ENCODE data around the gene SHB.

The SHB gene

GRCh38 chr9:37986771-37987258 is 82.2 kb downstream of the SHB start:
- DNase-seq (ENCODE audit: low spot score in 2 of 2) (no peak), ATAC-seq (ENCODE audit: low read depth) (no peak)
- peaks cover 4% of the 10 kb centered on the region for H3K27me3 Mint-ChIP-seq
- no peak overlapping the region for H3K27ac Mint-ChIP-seq
- H3K9me3 Mint-ChIP-seq, result no peaks in the 10 kb centered on the region
- H3K4me3 Mint-ChIP-seq, result no peak overlapping the region
- H3K36me3 Mint-ChIP-seq, result no peaks in the 10 kb centered on the region
- H3K4me1 Mint-ChIP-seq, result no peaks in the 10 kb centered on the region

DNA sequence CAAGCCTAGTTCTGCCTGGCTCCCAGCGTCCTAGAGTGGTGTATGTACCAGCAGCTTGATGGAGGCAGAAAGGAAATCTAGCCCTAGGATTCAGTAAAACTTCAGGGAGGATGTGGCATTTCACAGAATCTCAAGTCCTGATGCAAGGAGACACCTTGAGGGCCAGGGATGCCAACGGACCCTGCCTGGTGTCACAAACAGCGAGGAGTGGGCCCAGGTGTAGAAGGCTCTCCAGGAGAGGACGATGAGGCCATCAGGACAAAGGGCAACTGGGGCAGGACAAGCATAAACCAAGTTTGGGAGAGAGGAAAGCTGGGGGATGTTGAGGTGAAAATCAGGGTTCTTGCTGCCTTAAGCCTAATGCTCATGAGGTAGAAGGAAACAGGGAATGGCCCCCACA is 83.0 kb downstream of the SHB start:
- Mint-ChIP-seq H3K4me3 (no peak overlapping the region), H3K4me1 (no peaks in the 10 kb centered on the region), H3K27ac (no peak overlapping the region), H3K27me3 (peaks cover 4% of the 10 kb centered on the region), H3K36me3 (no peaks in the 10 kb centered on the region), H3K9me3 (no peaks in the 10 kb centered on the region)
- no peak for DNase-seq (ENCODE audit: low spot score in 2 of 2)
- no peak for ATAC-seq (ENCODE audit: low read depth)

DNA sequence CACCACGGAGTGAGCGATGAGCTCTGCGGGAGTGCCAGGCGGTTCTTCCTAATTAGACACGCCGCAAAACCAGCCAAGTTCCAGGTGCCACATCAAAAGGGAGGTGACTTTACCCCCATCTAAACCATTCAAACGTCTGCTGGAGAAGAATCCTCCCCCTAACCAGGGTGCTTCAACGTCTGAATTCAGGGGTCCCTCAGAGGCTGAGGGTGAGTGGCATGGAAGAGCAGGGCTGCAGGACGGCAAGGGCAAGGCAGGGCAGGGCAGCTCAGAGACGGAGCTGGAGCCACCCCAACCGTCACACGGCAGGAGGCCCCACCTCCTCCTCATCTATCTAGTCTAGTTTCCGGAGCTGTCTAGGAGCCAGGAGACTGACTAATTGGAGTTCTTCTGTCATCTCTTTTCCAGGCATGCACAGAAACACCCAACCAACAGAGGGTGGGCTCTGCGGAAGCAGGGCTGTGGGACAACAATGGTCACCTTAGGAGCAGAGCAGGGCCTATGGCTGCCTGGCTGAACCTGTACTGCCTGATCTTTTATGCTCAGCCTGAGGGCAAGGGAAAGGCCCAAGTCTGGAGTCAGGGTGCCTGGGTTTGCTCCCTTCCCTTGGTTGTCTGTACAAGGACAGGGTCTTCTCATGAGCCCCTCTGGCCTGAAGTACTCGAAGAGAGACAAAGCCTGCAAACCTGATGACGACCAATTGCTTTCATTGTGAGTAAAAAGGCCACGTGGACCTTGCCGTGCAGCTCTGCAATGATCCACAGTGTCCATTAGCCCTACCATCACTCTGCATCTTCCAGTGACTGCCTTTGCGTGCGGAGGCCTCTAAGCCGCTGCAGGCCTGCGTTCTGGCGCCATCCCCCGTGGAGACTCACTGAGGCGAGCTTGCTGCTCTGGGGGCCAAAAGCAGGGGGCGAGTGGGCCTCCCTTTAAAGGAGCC is 84.1 kb downstream of the SHB start:
- Mint-ChIP-seq H3K27ac (no peak overlapping the region), H3K4me3 (no peak overlapping the region), H3K4me1 (no peaks in the 10 kb centered on the region), H3K36me3 (no peaks in the 10 kb centered on the region), H3K27me3 (peaks cover 4% of the 10 kb centered on the region), H3K9me3 (no peaks in the 10 kb centered on the region)
- DNase-seq (ENCODE audit: low spot score in 2 of 2) (no peak), ATAC-seq (ENCODE audit: low read depth) (no peak)

DNA sequence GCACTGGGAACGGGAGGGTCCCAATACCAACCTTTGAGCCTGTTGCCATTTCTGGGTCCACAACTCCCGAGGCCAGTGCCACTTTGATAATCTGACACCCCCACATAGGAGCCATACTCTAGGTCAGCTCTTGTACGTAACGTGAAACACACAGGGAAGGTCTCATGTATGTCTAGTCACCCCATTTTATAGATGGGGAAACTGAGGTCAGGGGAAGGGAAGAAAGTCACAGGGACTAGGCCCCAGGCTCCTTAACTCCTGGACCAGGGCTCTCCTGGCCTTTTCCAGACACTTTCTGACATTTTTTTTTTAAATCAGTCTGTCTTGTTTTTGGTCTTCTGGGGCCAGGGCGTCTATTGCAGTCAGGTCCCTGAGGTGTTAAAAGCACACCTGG is 84.8 kb downstream of the SHB start:
- Mint-ChIP-seq H3K27ac (no peak overlapping the region), H3K36me3 (no peaks in the 10 kb centered on the region), H3K4me1 (no peaks in the 10 kb centered on the region), H3K27me3 (peaks cover 4% of the 10 kb centered on the region), H3K9me3 (no peaks in the 10 kb centered on the region), H3K4me3 (no peak overlapping the region)
- no peak for DNase-seq (ENCODE audit: low spot score in 2 of 2)
- no peak for ATAC-seq (ENCODE audit: low read depth)

- DNase-seq (ENCODE audit: low spot score in 2 of 2), result no peak
- H3K4me3 Mint-ChIP-seq, result no peak overlapping the region
- no peaks in the 10 kb centered on the region for H3K9me3 Mint-ChIP-seq
- peaks cover 2% of the 10 kb centered on the region for H3K27me3 Mint-ChIP-seq
- no peak overlapping the region for H3K27ac Mint-ChIP-seq
- no peaks in the 10 kb centered on the region for H3K36me3 Mint-ChIP-seq
- no peak for ATAC-seq (ENCODE audit: low read depth)
- H3K4me1 Mint-ChIP-seq, result no peaks in the 10 kb centered on the region
Observed at GRCh38 chr9:37983381-37984067, 85.5 kb downstream of the SHB start.

- no peak for DNase-seq (ENCODE audit: low spot score in 2 of 2)
Observed at GRCh38 chr9:37979844-37980243, 89.2 kb downstream of the SHB start.

GRCh38 chr9:37978983-37979382 is 90.0 kb downstream of the SHB start:
- no peaks in the 10 kb centered on the region for H3K36me3 Mint-ChIP-seq
- H3K4me3 Mint-ChIP-seq, result no peak overlapping the region
- H3K9me3 Mint-ChIP-seq, result no peaks in the 10 kb centered on the region
- DNase-seq (ENCODE audit: low spot score in 2 of 2), result no peak
- no peak for ATAC-seq (ENCODE audit: low read depth)
- no peak overlapping the region for H3K27ac Mint-ChIP-seq
- H3K27me3 Mint-ChIP-seq, result peaks cover 4% of the 10 kb centered on the region
- no peaks in the 10 kb centered on the region for H3K4me1 Mint-ChIP-seq

More at GRCh38 chr9:37979844-37980243, 89.2 kb downstream of the SHB start:
- Mint-ChIP-seq H3K36me3 (no peaks in the 10 kb centered on the region), H3K4me3 (no peak overlapping the region), H3K27ac (no peak overlapping the region), H3K9me3 (no peaks in the 10 kb centered on the region), H3K27me3 (peaks cover 4% of the 10 kb centered on the region), H3K4me1 (no peaks in the 10 kb centered on the region)
- no peak for ATAC-seq (ENCODE audit: low read depth)

DNA sequence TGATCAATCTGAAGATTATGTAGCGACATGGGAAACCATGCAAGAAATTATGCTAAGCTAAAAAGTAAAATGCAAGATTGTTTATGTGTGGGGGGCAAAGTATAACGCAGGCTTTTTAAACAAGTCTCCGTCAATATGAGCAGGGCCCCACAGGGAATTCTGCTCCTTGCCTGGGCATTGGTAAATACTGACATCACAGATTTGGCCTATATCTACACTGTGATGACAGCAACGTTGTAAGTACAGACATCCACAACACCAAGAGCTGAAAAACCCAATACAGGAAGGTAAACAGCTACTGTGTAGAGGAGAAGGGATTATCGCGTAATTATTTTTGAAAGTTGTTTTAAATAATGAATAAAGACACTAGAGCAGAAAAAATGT is 90.6 kb downstream of the SHB start:
- peaks cover 4% of the 10 kb centered on the region for H3K27me3 Mint-ChIP-seq
- H3K27ac Mint-ChIP-seq, result no peak overlapping the region
- H3K36me3 Mint-ChIP-seq, result no peaks in the 10 kb centered on the region
- no peak for ATAC-seq (ENCODE audit: low read depth)
- H3K9me3 Mint-ChIP-seq, result no peaks in the 10 kb centered on the region
- H3K4me1 Mint-ChIP-seq, result no peaks in the 10 kb centered on the region
- no peak overlapping the region for H3K4me3 Mint-ChIP-seq
- no peak for DNase-seq (ENCODE audit: low spot score in 2 of 2)

DNA sequence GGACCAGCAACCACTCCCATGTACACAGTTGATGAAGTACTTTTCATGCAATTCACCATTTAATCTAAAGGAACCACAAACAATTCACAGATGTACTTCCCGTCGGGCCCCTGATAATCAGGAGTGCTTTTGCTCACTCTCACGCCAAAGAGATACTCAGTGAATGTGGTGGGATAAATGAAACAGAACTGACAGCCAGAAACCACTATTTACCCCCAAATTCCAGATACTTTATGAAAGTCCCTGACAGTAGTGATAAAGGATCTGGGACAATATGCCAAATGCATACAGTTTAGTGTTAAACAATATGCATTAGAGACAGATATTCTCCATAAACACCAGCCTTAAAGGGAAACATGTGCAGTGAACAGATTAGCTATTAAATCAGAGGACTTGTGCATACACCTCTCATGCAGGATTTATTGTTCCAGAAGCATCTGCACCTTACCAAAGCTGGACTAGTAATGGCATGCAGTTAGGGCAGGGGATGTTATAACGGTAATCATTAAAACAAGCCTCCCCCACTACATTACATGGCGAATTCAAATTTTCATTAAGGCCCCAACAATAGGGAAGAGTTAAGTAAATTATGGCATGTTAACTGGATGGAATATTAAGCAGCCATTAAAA is 91.1 kb downstream of the SHB start:
- H3K9me3 Mint-ChIP-seq, result no peaks in the 10 kb centered on the region
- peaks cover 4% of the 10 kb centered on the region for H3K27me3 Mint-ChIP-seq
- ATAC-seq (ENCODE audit: low read depth), result no peak
- no peak overlapping the region for H3K27ac Mint-ChIP-seq
- H3K36me3 Mint-ChIP-seq, result no peaks in the 10 kb centered on the region
- no peaks in the 10 kb centered on the region for H3K4me1 Mint-ChIP-seq
- DNase-seq (ENCODE audit: low spot score in 2 of 2), result no peak
- H3K4me3 Mint-ChIP-seq, result no peak overlapping the region

DNA sequence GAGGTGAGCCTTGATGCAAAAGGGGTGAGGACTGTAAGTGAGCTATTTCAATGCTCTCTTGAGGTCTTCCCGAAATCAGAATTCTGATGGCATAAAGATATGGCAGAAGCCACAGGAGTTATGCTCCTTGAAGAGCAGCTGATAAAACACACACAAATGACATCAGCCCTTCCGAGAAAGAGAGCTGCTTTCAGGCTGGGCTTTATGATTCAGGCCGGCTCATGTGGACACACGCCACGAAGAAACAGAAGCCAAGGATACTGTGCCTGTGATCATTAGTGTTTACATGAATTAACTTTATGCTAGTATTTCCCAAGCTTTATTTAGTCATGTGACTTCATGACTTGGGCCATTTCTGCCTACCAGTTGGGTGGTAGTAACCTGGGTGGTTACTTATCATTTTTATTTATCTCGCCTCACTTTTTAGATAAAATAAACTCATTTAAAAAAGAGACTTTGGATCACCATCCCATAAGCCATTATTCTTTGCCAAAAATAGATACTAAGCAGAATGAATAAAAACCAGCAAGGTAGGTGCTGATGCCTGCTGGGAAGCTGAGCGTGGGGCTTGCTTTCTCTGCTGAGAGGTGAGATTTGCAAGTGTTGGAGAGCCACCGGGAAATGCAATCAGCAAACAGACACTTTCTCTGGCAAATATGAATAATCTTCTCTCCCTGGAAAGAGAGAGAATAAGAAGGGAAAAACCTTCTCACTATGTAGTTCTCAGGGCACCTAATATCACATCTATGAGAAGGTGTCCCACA is 92.1 kb downstream of the SHB start:
- no peak for ATAC-seq (ENCODE audit: low read depth)
- Mint-ChIP-seq H3K27me3 (peaks cover 4% of the 10 kb centered on the region), H3K4me3 (no peak overlapping the region), H3K27ac (no peak overlapping the region), H3K9me3 (no peaks in the 10 kb centered on the region), H3K4me1 (no peaks in the 10 kb centered on the region), H3K36me3 (no peaks in the 10 kb centered on the region)
- no peak for DNase-seq (ENCODE audit: low spot score in 2 of 2)

GRCh38 chr9:37975639-37976038 is 93.4 kb downstream of the SHB start:
- Mint-ChIP-seq H3K4me1 (no peaks in the 10 kb centered on the region), H3K4me3 (no peak overlapping the region), H3K27ac (no peak overlapping the region), H3K27me3 (peaks cover 4% of the 10 kb centered on the region), H3K9me3 (no peaks in the 10 kb centered on the region), H3K36me3 (no peaks in the 10 kb centered on the region)
- ATAC-seq (ENCODE audit: low read depth) (no peak), DNase-seq (ENCODE audit: low spot score in 2 of 2) (no peak)

DNA sequence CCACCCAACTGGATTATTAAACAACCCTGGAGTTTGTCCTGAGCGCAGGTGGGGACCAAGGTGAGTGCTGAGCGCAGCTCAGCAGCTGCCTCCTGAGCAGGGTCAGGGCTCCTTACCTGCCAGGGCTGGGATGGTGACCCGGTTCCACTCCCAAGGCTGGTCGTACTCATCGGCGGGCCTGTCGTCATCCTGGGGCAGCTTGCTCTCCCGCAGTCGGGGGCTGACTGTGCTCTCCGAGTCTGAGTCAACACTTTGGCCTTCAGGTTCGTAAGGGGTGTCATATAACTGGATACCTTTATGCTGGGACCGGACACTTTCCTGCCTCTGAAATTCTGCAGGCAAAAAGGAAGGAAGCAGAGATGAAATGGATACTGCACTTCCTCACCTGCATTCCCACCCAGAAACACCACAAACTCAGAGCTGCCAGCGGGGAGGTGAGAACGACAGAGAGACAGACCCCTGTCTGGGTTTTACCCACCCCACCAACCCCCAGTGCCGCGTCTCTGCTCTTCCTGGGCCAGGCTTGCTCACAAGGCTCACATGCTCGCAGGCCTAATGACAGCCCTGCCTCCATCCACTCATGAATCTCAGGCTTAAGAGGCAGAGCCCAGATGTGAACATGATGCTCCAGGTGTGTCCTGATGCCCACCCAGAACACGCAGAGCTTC is 94.4 kb downstream of the SHB start:
- Mint-ChIP-seq H3K27ac (no peak overlapping the region), H3K36me3 (no peaks in the 10 kb centered on the region), H3K4me3 (no peak overlapping the region)

GRCh38 chr9:37972351-37972848 is 96.6 kb downstream of the SHB start:
- Mint-ChIP-seq H3K36me3 (no peaks in the 10 kb centered on the region), H3K27ac (no peak overlapping the region), H3K4me1 (no peaks in the 10 kb centered on the region), H3K9me3 (no peaks in the 10 kb centered on the region), H3K4me3 (no peak overlapping the region), H3K27me3 (peaks cover 4% of the 10 kb centered on the region)
- no peak for DNase-seq (ENCODE audit: low spot score in 2 of 2)
- ATAC-seq (ENCODE audit: low read depth), result no peak

More for the DNA sequence above, 94.4 kb downstream of the SHB start:
- Mint-ChIP-seq H3K4me1 (no peaks in the 10 kb centered on the region), H3K27me3 (peaks cover 4% of the 10 kb centered on the region), H3K9me3 (no peaks in the 10 kb centered on the region)
- ATAC-seq (ENCODE audit: low read depth) (no peak), DNase-seq (ENCODE audit: low spot score in 2 of 2) (no peak)
